CD4-positive, alpha-beta T cell treated with Interleukin-17A for 4 hours (primary cell): ENCODE results near the gene MARK2.

Source experiments
- DNase-seq: peaks from one replicate; pipeline ENCODE4 v3.0.0-alpha.2; 2020; ENCODE audit warnings: mixed read lengths

The MARK2 gene

DNA sequence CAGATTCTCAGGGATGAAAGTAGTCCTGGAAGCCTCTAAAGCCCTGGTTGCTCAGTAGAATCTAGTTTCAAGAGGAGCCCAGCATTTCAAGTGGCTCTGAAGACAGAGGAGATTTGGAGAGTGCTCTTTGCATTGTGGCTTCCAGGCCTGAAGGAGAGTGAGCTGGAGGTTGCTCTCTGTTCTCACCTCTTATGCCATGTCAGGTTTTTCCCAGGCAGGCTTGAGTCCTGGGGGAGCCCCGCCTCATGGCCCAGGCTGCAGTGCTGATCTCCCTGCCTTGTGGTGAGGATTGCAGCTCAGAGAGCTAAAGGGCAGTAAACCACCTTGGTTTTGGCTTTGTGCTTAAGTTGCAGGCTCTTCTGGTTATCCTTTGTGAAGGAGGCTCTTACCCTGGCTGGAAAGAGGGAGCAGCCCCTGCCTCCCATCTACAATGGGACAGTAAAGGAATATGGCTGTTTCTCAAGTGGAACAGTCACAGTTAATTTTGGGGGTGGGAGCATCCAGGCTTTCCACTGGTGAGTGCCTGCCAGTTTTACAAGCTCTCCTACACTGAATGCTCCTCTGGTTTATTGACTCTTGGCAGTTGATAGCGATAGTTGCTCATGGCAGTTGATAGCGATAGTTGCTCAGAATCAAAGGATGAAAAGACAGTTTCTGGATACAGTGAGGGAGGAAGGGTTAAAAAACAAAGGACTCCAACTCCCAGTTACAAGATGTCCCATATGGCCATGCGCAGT lies 45.5 kb downstream of the MARK2 start:
- no peak for DNase-seq

DNA sequence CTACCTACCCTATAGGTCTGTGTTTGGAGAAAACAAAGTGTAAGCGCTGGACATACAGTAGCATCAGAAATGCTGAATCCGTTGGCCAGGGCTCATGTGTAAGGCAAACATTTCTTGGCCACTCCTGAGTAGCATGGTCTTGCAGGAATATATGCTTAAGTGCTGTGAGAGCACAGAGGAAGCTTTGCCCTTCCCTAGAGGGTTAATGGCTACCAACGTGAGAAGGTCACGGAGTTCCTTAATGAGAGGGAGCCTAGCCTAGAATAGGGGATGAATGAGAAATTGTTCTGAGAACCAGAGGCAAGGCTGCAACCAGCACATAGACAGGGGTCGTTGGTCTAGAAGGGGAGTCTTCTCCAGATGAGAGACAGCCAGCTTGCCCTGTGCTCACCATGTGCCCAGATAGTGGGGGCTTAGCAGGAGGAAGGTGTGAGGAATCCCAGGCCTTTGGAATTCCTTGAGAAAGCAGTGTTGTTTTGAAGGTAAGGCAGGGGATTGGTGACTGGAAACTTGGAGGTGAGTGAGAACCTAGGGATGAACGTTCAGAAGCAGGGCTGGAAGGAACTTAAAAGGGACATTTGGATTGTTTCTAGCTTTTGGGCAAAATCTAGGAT lies 48.6 kb downstream of the MARK2 start:
- DNase-seq: no peak

DNA sequence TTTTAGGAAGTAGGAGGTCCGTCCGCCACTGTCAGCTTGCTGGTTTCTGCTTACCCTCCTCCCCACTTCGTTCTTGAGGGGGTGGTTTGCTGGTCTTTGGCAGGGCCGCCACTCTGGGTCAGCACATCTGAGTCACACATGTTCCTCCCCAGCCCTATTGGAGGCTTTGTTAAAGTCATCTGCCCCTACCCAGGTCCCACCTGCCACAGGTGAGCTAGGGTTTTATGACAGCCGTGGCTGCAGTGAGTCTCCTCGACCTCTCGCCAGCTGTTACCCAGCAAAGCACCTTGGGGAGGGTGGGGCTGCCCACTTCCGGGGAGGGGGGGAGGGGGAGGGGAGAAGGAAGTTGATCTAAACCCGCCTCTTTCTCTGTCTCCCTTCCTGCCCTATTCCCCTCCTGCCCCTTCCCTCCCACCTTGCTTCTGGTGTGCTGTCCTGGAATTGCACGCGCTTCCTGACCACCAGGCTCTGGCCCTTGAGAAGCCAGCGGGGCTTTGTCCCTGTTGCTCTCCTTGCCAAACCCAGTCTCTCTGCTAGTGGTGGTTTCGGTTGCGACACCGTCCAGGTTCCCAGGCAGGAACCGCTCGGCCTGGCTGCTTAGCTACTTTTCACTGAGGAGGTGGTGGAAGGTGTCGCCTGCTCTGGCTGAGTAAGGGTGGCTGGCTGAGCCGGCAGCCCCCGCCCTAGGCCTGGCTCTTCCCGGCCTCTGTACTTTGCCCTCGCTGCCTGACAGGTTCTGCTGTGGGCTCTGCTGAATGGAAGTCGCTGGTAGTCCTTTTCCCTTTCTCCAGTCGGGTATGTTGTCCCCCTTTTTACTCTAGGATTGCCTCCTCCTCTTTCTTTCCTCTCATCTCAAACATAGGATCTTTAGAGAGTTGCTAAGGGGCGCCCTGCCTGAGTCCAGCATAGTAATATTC lies 49.5 kb downstream of the MARK2 start:
- DNase-seq: peak; percentile 87

DNA sequence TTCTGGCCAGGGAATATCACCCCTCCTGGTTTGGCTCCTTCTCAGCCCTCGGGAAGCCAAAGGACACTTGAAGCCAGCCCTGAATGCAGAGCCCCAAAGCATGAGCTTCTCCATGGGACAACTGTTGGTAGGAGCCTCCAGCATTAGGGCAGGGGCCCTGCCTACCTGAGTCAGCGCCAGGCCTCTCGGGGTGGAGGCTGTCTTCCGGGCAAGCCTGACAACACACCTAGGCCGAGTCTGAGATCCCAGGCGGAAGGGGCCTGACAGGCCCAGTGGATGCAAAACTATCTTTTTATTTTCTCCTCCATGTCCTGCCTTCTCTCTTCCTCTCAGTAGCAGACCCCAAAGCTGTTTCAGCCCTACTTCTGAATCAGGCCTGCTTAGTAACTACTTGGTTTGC lies 50.4 kb downstream of the MARK2 start:
- no peak for DNase-seq

DNA sequence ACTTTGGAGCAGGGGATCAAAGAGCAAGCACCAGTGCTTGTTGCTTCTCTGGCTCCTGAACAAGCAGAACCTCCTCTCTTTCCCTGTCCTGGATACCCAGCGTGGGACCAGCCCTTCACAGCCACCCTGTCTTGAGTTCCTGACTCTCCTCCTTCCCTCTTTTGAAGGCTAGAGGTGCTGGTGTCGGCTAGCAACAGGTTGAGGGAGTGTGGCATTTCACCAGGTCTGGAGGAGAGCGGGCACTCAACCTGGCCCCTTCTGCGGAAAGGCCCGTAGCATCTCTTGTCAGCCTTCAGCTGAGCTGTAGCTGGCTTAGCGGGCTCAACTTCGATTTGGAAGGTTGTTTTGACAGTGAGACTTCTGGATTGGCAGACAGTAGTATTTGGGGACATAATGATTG lies 51.5 kb downstream of the MARK2 start:
- no peak for DNase-seq

DNA sequence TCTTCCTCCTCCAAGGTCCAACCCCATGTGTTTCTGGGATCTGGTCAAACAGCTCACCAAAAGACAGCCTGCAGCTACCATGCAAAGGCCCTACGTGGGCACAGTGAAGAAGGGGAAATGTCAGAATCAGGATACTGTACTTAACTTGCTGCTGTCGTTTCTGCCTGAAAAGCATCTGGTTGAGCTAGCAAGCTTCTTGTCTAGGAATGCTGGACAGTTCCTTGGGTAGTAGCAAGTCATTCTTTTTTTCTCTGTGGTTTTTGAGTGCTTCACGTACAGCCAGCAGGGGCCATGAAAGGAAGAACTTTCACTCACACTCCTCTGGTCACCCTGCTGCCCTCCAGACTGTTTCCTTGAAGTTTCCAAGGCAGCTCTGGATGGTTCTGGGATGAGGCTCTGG lies 53.3 kb downstream of the MARK2 start:
- no peak for DNase-seq

DNA sequence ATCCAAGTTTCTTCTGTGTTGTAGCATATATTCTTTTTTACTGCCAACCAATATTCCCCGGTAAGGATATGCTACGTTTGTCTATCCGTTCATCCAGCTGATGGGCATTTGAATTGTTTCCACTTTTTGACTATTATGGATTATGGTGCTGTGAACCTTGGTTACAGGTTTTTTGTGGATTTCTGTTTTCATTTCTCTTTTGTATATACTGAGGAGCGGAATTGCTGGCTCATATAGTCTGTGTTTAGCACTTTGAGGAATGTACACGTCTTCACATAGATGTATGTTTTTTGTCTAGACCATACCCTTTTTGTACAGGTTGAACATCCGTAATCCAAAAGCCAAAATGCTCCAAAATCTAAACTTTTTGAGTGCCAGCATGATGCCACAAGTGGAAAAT lies 54.4 kb downstream of the MARK2 start:
- no peak for DNase-seq

DNA sequence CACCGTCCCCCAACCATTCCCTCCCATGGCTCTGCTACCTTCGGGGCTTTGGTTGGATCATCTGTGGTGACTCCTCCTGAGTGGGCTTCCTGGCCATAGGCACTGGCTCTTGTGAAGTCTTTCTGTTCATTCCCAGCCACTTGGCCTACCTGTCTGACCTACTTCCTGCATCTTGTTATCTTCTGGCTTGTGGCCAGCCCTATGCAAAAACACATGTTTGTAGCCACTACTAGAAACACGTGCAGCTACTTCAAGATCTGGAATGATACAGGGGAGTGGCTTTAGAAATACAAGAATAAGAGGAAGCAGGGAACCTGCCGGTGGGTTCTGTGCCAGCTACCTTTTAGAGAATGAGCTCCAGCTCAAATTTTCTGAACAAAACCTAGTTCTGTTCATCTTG lies 57.2 kb downstream of the MARK2 start:
- peak; percentile 44 for DNase-seq

DNA sequence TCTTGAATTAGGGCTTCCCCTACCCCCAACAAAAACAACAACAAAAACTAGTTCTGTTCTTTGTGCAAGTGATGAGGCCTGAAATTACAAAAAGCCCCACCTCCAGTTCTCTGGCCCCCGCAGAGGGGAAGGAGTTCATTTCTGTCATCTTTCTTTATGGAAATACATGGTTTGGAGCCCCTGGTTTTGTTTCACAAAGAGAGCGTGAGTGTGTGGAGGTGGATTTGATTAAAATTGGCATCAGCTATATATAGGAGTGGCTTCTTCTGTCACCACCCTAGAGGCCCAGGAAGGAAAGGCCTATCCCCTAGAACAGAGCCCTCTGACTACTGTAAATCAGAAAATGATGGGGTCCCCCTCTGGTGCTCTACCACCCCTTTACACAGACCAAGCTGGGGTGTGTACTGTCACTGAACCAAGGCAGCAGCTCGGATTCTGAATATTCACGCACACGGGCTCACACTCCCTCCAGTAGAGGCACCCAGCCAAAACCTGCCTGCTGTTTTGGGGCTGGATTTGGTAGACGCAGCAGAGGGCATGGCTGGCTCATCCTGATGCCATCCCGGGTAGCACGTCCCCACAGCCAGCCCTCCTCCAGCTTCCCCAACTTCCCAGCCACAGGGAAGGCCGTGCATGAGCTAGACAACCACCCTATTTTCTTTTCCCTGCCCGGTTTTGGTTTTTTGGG lies 58.7 kb downstream of the MARK2 start:
- no peak for DNase-seq

DNA sequence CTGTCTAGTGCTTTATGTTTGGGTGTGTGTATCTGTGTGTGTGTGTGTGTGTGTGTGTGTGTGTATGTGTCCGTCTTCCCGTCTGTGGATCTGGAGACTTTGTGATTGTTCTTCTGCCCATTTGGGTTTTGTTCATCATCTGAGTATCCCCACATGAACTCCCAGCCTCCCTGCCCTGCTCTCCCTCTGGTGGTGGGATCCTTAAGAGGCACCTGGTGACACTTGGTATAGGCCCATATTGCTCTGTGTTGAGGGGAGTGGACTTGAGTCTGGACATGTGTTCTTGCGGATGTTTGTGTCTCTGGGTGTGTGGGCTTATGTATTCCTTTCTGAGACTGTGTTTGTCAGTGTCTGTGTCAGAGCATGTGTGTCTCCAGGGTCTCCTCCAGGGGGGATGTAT lies 62.8 kb downstream of the MARK2 start:
- DNase-seq: no peak

DNA sequence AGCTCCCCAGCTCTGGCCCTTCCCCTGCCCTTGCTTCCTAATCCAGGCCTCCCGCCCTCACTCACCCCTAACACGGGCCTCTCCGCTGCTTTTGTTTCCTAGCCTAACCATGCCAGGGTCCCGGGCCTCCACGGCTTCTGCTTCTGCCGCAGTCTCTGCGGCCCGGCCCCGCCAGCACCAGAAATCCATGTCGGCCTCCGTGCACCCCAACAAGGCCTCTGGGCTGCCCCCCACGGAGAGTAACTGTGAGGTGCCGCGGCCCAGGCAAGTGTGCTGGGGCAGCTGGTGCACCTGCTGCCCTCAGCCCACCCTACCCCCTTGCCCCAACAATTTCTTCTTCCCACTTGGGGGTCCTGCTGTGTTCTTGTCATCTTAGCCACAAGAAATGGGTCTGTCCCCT lies 65.0 kb downstream of the MARK2 start:
- DNase-seq: no peak

DNA sequence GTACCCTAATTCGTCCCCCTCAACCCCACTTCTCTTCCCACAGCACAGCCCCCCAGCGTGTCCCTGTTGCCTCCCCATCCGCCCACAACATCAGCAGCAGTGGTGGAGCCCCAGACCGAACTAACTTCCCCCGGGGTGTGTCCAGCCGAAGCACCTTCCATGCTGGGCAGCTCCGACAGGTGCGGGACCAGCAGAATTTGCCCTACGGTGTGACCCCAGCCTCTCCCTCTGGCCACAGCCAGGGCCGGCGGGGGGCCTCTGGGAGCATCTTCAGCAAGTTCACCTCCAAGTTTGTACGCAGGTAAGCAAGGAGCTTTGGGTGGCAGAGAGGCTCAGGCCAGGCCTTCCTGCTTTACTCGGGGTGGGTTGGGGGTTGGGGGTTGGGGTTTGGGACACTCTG lies 65.8 kb downstream of the MARK2 start:
- DNase-seq: no peak

DNA sequence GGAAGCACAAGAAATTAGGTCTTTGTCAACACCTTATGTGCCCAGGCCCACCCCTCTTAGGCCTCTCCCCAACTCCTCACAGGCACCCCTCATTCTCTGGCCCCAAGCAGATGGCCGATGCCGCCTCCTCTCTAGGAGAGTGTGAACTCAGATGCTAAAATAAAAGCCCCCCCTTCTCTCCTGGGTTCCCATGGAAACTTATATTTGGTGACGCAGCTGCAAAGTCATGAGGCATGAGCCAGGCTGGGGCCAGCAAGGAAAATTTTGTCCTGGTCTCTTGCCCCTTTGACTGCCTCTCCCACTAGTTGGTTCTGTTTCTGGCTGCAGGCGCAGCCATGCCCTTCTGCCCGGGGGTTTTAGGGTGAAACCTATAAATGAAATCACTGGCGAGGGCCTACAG lies 66.3 kb downstream of the MARK2 start:
- no peak for DNase-seq

DNA sequence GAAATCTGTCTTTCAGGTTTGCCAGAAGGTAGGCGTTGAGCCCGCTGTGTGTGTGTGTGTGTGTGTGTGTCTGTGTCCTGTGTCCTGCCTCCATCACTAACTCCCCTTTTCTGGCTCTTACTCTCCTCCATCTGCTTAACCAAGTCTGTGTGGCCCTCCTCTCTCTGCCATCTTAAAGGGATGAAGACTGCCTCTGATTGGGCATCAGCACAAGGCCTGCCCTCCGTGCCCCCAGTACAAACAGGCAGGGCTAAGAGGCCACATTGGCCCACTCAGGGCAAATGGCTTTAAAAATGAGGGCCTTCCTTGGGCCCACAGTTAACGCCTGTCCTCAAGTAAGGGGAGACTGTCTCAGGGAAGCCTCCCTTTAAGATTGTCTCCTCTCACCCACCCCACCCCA lies 67.2 kb downstream of the MARK2 start:
- no peak for DNase-seq

DNA sequence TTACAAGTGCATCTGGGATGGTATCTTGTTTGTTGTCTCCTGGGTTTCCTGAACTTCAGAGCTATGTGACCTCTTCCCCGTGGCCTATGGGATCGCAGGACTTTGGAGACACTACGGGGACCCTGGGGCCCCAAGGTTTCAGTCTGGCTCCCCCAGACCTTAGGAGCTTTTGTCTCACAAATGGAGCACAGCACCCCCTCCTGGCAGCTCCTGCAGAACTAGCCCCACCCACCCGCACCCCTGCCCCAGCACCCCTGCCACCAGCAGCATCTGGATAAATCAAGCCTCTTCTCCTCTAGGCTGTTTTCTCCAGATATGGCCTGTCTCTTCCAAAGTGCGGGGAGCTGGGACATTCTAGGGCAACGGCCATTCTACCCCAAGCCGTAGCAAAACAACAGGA lies 67.7 kb downstream of the MARK2 start:
- peak; percentile 81 for DNase-seq

DNA sequence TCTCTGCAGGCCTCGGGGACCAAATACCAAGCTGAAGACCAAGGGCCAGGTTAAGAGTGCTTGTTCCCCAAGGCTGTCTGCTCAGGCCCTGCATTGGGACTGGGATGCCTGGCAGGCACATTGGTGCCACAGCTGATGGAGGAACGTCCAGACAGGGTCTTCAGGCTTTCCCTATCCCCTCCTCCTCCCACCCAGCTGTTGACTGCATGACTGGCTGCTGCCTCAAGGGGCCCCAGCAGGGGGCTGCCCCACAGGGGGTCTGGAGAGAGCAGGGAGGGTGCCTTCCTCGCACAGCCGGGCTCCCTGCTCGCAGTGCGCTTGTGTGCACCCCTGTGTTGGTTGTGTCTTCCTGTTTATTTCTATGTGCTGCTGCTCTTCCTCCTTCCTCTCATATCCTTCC lies 68.2 kb downstream of the MARK2 start:
- no peak for DNase-seq

DNA sequence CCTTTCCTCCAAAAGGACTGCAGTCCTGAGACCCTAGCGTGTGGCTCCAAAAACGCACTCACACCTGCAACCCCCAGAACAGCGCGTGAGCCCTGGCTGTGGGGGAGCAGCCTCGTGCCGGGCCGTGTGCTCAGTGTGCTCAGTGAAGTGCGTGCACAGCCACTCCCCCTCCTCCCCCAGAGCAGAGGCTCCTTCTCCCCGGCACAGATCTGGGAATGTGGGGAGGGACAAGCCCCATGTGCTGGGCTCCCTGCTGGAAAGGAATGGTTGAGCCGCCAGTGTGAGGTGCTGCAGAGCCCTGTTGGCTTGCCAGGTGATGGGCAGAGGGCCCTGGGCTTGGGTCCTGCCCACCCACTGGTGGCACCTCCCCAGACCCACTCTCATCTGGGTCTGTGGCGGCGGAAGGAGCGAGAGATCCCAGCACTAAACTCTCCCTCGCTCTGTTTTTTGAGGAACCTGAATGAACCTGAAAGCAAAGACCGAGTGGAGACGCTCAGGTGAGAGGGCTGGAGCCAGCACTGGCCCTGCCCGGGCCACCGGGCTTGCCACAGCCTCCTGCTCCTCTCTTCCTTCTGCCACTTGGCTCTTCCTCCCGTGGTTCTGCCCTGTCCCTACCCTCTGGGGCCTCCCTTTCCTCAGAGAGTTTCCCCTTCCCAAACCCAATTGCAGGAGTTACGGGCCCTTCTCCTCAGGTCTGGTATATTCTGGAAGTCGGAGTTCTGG lies 69.1 kb downstream of the MARK2 start:
- no peak for DNase-seq

DNA sequence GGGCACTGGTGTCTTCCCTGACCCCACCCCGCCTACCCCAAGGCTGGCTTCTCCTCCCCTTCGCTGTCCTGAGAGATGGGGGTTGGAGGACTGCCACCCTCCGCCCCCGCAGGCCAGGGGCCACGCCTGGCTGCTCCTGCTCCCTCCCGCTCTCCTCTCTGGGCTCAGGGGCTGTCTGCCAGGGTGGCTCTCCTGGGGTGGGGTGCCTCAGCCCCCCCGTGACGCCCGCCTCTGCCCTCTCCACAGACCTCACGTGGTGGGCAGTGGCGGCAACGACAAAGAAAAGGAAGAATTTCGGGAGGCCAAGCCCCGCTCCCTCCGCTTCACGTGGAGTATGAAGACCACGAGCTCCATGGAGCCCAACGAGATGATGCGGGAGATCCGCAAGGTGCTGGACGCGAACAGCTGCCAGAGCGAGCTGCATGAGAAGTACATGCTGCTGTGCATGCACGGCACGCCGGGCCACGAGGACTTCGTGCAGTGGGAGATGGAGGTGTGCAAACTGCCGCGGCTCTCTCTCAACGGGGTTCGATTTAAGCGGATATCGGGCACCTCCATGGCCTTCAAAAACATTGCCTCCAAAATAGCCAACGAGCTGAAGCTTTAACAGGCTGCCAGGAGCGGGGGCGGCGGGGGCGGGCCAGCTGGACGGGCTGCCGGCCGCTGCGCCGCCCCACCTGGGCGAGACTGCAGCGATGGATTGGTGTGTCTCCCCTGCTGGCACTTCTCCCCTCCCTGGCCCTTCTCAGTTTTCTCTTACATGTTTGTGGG lies 69.9 kb downstream of the MARK2 start:
- no peak for DNase-seq

DNA sequence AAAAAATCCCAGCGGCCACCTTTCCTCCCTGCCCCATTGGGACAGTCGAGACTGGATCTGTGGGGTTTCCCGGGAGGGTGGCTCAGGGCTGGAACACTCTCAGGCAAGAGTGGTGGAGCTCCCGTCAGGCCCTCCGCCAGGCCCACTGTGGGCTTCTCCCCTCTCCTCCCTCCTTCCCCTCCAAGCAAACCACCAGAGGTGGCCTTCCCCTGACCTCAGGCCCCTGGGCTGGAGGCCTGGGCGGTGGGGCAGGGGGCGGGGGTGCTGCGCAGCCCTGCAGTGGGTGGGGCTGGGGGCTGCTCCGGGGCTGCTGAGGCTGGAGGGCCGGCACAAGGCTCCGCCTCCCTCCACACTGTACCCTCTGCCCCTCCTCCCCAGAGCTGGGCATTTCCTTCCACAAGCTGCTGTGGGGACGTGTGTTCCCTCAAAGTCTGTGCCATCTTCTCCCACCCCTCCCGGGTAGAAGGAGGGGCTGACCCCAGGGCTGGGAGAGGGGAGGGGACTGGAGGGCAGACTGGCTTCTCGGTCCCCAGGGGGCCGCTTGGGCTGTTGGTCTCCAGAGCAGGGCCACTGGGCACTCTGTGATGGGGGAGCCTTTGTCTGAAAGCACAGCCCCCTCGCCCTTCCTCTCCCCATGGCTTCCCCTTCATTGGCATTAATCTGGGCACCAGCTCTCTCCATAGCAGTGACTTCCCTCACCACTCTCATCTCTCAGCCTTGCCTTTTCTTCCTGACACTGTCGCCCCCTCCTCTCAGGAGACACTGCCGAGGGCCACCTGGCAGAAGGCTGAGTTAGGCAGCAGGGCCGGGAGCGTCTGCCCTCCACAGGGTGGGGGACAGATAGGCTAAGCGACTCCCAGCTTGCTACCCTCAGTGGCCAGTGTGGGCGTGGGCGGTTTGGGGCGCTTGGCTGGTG lies 70.9 kb downstream of the MARK2 start:
- no peak for DNase-seq

DNA sequence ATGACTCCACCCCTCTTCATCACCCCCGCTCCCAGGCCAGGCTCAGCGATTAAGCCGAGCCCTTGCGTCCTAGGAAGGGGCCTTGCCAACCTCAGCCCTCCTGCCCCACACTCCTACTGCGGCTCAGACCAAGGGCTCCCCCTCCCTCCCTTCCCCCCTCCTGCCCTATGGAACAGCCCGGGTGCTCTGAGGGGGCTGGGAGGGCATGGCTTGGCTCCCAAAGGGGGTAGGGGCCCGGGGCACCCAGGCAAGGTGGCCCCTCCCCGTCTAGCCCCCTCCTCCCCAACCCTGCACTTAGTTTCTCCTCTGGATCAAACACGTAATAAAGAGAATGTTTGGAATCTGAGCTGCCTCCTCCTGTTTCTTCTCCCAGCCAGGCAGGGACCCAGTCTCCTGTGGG lies 71.8 kb downstream of the MARK2 start:
- no peak for DNase-seq

DNA sequence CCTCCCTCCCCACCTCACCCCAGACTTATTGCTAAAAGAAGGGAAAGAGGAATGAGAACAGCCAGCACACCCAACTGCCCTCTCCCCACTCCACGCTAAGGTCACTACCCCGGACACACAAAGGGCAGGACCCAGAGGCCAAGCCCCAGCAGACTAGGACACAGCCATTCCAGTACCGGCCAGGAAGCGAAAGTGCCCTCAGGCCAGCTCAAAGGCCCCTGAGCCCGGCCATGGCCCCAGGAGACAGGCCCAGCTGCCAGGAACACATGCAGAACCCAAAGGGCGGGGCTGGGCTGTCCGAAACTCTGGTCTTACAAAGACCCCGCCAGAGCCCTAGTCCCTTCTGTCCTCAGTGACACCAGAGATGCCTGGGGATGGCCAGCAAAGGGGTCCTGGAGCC lies 72.5 kb downstream of the MARK2 start:
- no peak for DNase-seq
